GM12878 (cell line): ENCODE data around the gene VAT1. TPM values are rescaled to one million over a fixed set of nuclear protein-coding genes. Genes with fewer than 3 reads are reported as not detected.
A peak's percentile ranks its signal among the peaks of the same experiment; 100 is the strongest.

Source experiments
- ATAC-seq: fragments of 200-7000 bp; cut with Tn5 transposase; 3 replicates; pipeline ENCODE4 v1.9.1; 2020; ENCODE audit warnings: mild to moderate bottlenecking, moderate library complexity
- BruUV-seq: library from RNA; stranded (reverse); fragments of 400-500 nt; replicated peaks from 2 replicates; lab custom pipeline; 2021; lab: Mats Ljungman, UMichigan
- CTCF ChIA-PET: fragments of 300-600 bp; sonication (Branson Sonifier 250); formaldehyde crosslinking; extraction: SDS; loops from one replicate; lab custom pipeline; 2021; ENCODE audit warnings: inconsistent platforms; lab: Yijun Ruan, JAX
- POLR2A ChIA-PET: fragments of 350-600 bp; formaldehyde crosslinking; extraction: SDS; loops from one replicate; lab custom pipeline; 2021; ENCODE audit warnings: inconsistent platforms; lab: Charles Lee
- RAD21 ChIA-PET: fragments of 300-600 bp; sonication (Branson Sonifier 250); formaldehyde crosslinking; loops from one replicate; lab custom pipeline; 2023; ENCODE audit warnings: antibody characterized with exemption; ENCODE audit not compliant: unreplicated experiment; lab: Charles Lee
- SMC1A ChIA-PET: fragments of 300-600 bp; sonication (Branson Sonifier 250); formaldehyde crosslinking; loops from one replicate; lab custom pipeline; 2023; ENCODE audit not compliant: unreplicated experiment, uncharacterized antibody; lab: Charles Lee
- DNase-seq: peaks from one replicate; pipeline ENCODE4 v3.0.0-alpha.2; 2011; ENCODE audit warnings: low read depth, low spot score
- FAIRE-seq: peaks from 3 replicates; lab custom pipeline; 2011; peaks lifted over from hg19 to GRCh38; lab: Jason Lieb, UNC
- H2AFZ ChIP-seq: 2 replicates; pipeline ENCODE4 v1.6.0; 2011; ENCODE audit warnings: low read depth, low read length, control low read depth; ENCODE audit not compliant: control insufficient read depth
- H3K27ac ChIP-seq: 2 replicates; pipeline ENCODE4 v1.5.1; 2011; ENCODE audit warnings: control low read depth; ENCODE audit not compliant: control insufficient read depth, insufficient read depth
- H3K27me3 ChIP-seq, 2 experiments: replicated peaks in 1 of 2; 2 replicates each; pipeline versions ENCODE4 v1.6.0 to v1.6.1; 2011; ENCODE audit warnings: low read length in 1 of 2; ENCODE audit not compliant: control insufficient read depth in 2 of 2, insufficient read depth in 2 of 2
- H3K36me3 ChIP-seq, 2 experiments: 2 replicates each; pipeline ENCODE4 v1.5.1; 2011; ENCODE audit warnings: low read length in 1 of 2; ENCODE audit not compliant: control insufficient read depth in 2 of 2, insufficient read depth in 2 of 2
- H3K4me1 ChIP-seq: 2 replicates; pipeline ENCODE4 v1.6.1; 2011; ENCODE audit warnings: mild to moderate bottlenecking, low read length, moderate library complexity, mixed read lengths; ENCODE audit not compliant: control insufficient read depth, insufficient read depth
- H3K4me2 ChIP-seq: 2 replicates; pipeline ENCODE4 v1.6.0; 2011; ENCODE audit warnings: control low read depth; ENCODE audit not compliant: control insufficient read depth, insufficient read depth
- H3K4me3 ChIP-seq: fragments of 200-600 bp; sonication (generic); 2 replicates; pipeline ENCODE4 v1.5.1; 2016
- H3K79me2 ChIP-seq: 2 replicates; pipeline ENCODE4 v1.6.0; 2011; ENCODE audit warnings: low read length; ENCODE audit not compliant: control insufficient read depth, insufficient read depth
- H3K9ac ChIP-seq: 2 replicates; pipeline ENCODE4 v1.8.0; 2011; ENCODE audit warnings: low read length, control low read depth, mixed read lengths; ENCODE audit not compliant: control insufficient read depth, insufficient read depth
- H3K9me3 ChIP-seq: replicated peaks from 3 replicates; pipeline ENCODE4 v1.5.1; 2011; ENCODE audit warnings: mild to moderate bottlenecking, low read length; ENCODE audit not compliant: control insufficient read depth, insufficient read depth
- H4K20me1 ChIP-seq: 2 replicates; pipeline ENCODE4 v1.6.0; 2011; ENCODE audit not compliant: control insufficient read depth, insufficient read depth
- BHLHE40 ChIP-seq, 2 experiments: fragments of 450-650 bp in 1 of 2; IDR thresholded peaks; 2 replicates each; pipeline ENCODE4 v1.6.1; 2011 to 2017; ENCODE audit warnings: low read depth in 2 of 2, borderline replicate concordance in 1 of 2, improper control_type of control experiment in 1 of 2, low read length in 1 of 2, mild to moderate bottlenecking in 1 of 2
- ETV6 ChIP-seq, 2 experiments: fragments of 450-650 bp in 1 of 2; IDR thresholded peaks in 1 of 2; conservative IDR thresholded peaks in 1 of 2; 2 replicates each; pipeline ENCODE4 v1.6.1; 2014; ENCODE audit warnings: antibody characterized with exemption in 1 of 2, borderline replicate concordance in 1 of 2, low read depth in 1 of 2, mild to moderate bottlenecking in 1 of 2, moderate library complexity in 1 of 2
- LARP7 ChIP-seq: fragments of 450-650 bp; IDR thresholded peaks from 2 replicates; pipeline ENCODE4 v1.6.1; 2017; ENCODE audit warnings: mild to moderate bottlenecking
- PAX8 ChIP-seq: fragments of 450-650 bp; IDR thresholded peaks from 2 replicates; pipeline ENCODE4 v1.6.1; 2017; ENCODE audit warnings: mild to moderate bottlenecking, moderate library complexity
- POLR2AphosphoS5 ChIP-seq: IDR thresholded peaks from 2 replicates; pipeline ENCODE4 v1.6.1; 2011; ENCODE audit warnings: mild to moderate bottlenecking, low read length, inconsistent platforms
- RAD51 ChIP-seq: fragments of 450-650 bp; IDR thresholded peaks from 2 replicates; pipeline ENCODE4 v1.6.1; 2016; ENCODE audit warnings: moderate library complexity, mild to moderate bottlenecking, inconsistent platforms
- RUNX3 ChIP-seq: IDR thresholded peaks from 2 replicates; pipeline ENCODE4 v1.6.1; 2012; ENCODE audit warnings: low read length, inconsistent platforms
- SMC3 ChIP-seq: IDR thresholded peaks from 2 replicates; pipeline ENCODE4 v1.6.1; 2011; ENCODE audit warnings: low read length, improper control_type of control experiment, borderline replicate concordance
- SUZ12 ChIP-seq: fragments of 200-600 bp; sonication (generic); IDR thresholded peaks from one replicate; pipeline ENCODE4 v1.6.1; 2018; ENCODE audit warnings: antibody characterized with exemption, mild to moderate bottlenecking; ENCODE audit not compliant: unreplicated experiment
- TAF1 ChIP-seq: IDR thresholded peaks from 2 replicates; pipeline ENCODE4 v1.6.1; 2011; ENCODE audit warnings: mild to moderate bottlenecking, low read depth, low read length, borderline replicate concordance
- ZSCAN29 ChIP-seq: fragments of 450-650 bp; IDR thresholded peaks from 2 replicates; pipeline ENCODE4 v1.6.1; 2017; ENCODE audit warnings: mild to moderate bottlenecking, moderate library complexity
- ZZZ3 ChIP-seq: IDR thresholded peaks from 2 replicates; pipeline ENCODE4 v1.6.1; 2011; ENCODE audit warnings: low read depth; ENCODE audit not compliant: control insufficient read depth, insufficient read length
- WGBS: methylation state at CpG from one replicate; pipeline ENCODE4 v1.1.6; 2016; ENCODE audit warnings: low lambda C conversion rate; ENCODE audit not compliant: insufficient replicate concordance, insufficient coverage; ENCODE audit errors: missing lambda C conversion rate; 5-methylcytosine and 5-hydroxymethylcytosine counted together
- in situ Hi-C: fragments of 300-500 bp; cut with MboI; formaldehyde crosslinking; loops from 9 replicates; pipeline ENCODE4 v1.14.3; 2018; ENCODE audit warnings: mixed read lengths
- intact Hi-C: fragments of 100-400 bp; cut with micrococcal nuclease; formaldehyde crosslinking; loops from one replicate; pipeline ENCODE4 v1.14.2; 2022; ENCODE audit not compliant: unreplicated experiment
- polyA plus RNA-seq, 11 experiments: library from polyadenylated mRNA; depleted of rRNA in 4 of 11; unstranded in 6 of 11; stranded (reverse) in 5 of 11; fragments of >200 nt; fragmentation: Nextera tagmentation in 4 of 11; fragmentation: Illumina TruSeq in 1 of 11; extraction: Ambion mirVana in 4 of 11; extraction: Trizol in 1 of 11; gene quantifications; 1 replicate in 1 of 11; 2 replicates in 10 of 11; pipeline versions ENCODE4 v1.2.1 to v1.2.3, GENCODE V29; 2011 to 2016; ENCODE audit warnings: inconsistent platforms in 2 of 11, missing spikeins in 2 of 11, low read depth in 1 of 11
- total RNA-seq, 4 experiments: library from RNA; depleted of rRNA in 3 of 4; stranded (reverse); fragments of >200 nt in 3 of 4; fragmentation: Illumina TruSeq in 1 of 4; extraction: Trizol in 1 of 4; gene quantifications; 2 replicates each; pipeline versions ENCODE4 v1.2.1 to v1.2.3, GENCODE V29; 2013 to 2021
- TF ChIP-seq, protein P1 (sequence below): fragments of 450-650 bp; IDR thresholded peaks from 2 replicates; pipeline ENCODE4 v1.6.1; 2017; ENCODE audit warnings: borderline replicate concordance
- TF ChIP-seq, protein P2 (sequence below): fragments of 450-650 bp; IDR thresholded peaks from 2 replicates; pipeline ENCODE4 v1.6.1; 2016; ENCODE audit warnings: mild to moderate bottlenecking
- TF ChIP-seq, protein P3 (sequence below): fragments of 450-650 bp; IDR thresholded peaks from 2 replicates; pipeline ENCODE4 v1.6.1; 2018; ENCODE audit warnings: borderline replicate concordance, mild to moderate bottlenecking; ENCODE audit not compliant: partially characterized antibody
- TF ChIP-seq, protein P4 (sequence below): fragments of 450-650 bp; IDR thresholded peaks from 2 replicates; pipeline ENCODE4 v1.6.1; 2016; ENCODE audit warnings: mild to moderate bottlenecking

The VAT1 gene
- total and polyA plus RNA-seq, 10 of the 15 experiments (the other 5 are each of a cell fraction or from before 2014, with no cell fraction given), result 5.0 to 19.8 (median 8.2) TPM

DNA sequence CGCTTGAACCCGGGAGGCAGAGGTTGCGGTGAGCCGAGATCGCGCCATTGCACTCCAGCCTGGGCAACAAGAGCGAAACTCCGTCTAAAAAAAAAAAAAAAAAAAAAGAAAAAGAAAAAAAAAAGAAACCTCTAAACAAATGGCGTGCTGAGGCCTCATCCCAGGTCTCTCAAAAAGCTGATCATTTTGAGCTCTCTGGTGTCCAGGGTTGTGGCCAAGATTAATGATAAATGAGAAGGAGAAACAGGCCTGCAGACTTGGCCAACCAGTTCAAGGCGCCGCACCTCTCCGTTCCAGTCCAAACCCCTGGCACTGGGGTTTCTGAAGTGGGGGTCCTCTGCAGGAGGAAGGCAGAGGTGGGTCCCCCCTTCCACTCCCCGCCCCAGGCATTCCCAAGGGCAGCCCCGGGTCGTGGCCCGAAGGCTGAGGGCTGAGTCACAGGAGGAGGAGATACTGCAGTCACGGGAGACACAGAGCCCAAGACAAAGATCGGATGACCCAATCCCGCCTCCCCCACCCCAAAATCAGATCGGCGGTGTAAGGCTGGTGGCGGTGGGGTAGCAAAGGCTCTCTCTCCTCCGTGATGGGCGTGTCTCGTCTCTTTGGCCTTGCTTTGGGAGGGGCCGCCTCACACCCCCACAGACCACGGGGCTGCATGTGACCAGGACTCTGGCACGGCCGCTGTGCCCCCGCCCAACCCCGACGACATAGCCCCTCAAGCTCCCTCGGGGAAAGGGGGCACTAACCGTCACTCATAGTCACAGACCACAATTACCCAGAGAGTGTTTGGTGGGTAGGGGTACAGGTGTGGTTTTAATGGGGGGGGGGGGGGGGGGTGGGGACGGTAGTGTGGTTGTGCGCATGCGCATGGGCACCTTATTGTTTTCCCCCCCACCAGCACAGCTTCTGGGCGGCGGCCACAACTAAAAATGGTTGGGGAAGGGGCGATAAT, 1.1 kb downstream of the VAT1 start:
- H3K27me3 ChIP-seq, result no peaks in the 10 kb centered on the region
- peak overlapping the region; percentile 78 for H3K4me2 ChIP-seq
- ChIA-PET CTCF (no interaction called here), RAD21 (no interaction called here), SMC1A (no interaction called here), POLR2A (no interaction called here)
- peaks cover 10% of the 10 kb centered on the region; the same call in 1 of the 2 replicates for H3K4me1 ChIP-seq
- no peaks in the 10 kb centered on the region for H3K36me3 ChIP-seq
- peak overlapping the region; percentile 93 for H2AFZ ChIP-seq
- DNase-seq (no peak), FAIRE-seq (no peak), ATAC-seq (0 out of 3 replicates have a peak, but pooled peaks have one; percentile 2)
- H3K9me3 ChIP-seq, result no peaks in the 10 kb centered on the region
- H3K27ac ChIP-seq, result no peak overlapping the region
- H4K20me1 ChIP-seq, result no peaks in the 10 kb centered on the region
- intact Hi-C loops (loop anchor here (5.0 kb wide), 1 partner anchor 311 kb away; no protein-coding TSS in a partner anchor), in situ Hi-C loops (loop anchor here (10.0 kb wide), 1 partner anchor 194 kb away; the partner anchor contains the start of gene TMEM106A)
- H3K9ac ChIP-seq, result no peak overlapping the region
- H3K79me2 ChIP-seq, result no peaks in the 10 kb centered on the region
- BruUV-seq, result no TSS peak
- H3K4me3 ChIP-seq, result peak overlapping the region; percentile 88; the same call in 1 of the 2 replicates
- 37% methylated on average over 25 of the region's 40 CpGs for WGBS
- no peak for TF ChIP-seq TAF1
- no peak for TF ChIP-seq RUNX3
- TF ChIP-seq SMC3, result no peak
- TF ChIP-seq, protein P1, sequence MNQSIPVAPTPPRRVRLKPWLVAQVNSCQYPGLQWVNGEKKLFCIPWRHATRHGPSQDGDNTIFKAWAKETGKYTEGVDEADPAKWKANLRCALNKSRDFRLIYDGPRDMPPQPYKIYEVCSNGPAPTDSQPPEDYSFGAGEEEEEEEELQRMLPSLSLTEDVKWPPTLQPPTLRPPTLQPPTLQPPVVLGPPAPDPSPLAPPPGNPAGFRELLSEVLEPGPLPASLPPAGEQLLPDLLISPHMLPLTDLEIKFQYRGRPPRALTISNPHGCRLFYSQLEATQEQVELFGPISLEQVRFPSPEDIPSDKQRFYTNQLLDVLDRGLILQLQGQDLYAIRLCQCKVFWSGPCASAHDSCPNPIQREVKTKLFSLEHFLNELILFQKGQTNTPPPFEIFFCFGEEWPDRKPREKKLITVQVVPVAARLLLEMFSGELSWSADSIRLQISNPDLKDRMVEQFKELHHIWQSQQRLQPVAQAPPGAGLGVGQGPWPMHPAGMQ, result no peak
- TF ChIP-seq, protein P2, sequence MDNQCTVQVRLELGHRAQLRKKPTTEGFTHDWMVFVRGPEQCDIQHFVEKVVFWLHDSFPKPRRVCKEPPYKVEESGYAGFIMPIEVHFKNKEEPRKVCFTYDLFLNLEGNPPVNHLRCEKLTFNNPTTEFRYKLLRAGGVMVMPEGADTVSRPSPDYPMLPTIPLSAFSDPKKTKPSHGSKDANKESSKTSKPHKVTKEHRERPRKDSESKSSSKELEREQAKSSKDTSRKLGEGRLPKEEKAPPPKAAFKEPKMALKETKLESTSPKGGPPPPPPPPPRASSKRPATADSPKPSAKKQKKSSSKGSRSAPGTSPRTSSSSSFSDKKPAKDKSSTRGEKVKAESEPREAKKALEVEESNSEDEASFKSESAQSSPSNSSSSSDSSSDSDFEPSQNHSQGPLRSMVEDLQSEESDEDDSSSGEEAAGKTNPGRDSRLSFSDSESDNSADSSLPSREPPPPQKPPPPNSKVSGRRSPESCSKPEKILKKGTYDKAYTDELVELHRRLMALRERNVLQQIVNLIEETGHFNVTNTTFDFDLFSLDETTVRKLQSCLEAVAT, result peak; percentile 71; the same call in 1 of the 2 replicates
- no peak for TF ChIP-seq ETV6 (conservative IDR thresholded peaks at IDR 0.05 in 1 of 2, IDR thresholded peaks at IDR 0.05 in 1 of 2; ENCODE audit: borderline replicate concordance in 1 of 2, low read depth in 1 of 2)
- no peak for TF ChIP-seq POLR2AphosphoS5
- 0 out of 2 replicates have a peak, but pooled peaks have one; percentile 29 for TF ChIP-seq RAD51
- TF ChIP-seq LARP7, result no peak
- TF ChIP-seq ZSCAN29, result no peak
- peak in 1 of 2 experiments; percentile 59; a peak in 2 of 4 replicates for TF ChIP-seq BHLHE40 (IDR thresholded peaks at IDR 0.05; ENCODE audit: borderline replicate concordance in 1 of 2, low read depth in 2 of 2, low read length in 1 of 2)
- TF ChIP-seq PAX8, result no peak
- TF ChIP-seq, protein P3, sequence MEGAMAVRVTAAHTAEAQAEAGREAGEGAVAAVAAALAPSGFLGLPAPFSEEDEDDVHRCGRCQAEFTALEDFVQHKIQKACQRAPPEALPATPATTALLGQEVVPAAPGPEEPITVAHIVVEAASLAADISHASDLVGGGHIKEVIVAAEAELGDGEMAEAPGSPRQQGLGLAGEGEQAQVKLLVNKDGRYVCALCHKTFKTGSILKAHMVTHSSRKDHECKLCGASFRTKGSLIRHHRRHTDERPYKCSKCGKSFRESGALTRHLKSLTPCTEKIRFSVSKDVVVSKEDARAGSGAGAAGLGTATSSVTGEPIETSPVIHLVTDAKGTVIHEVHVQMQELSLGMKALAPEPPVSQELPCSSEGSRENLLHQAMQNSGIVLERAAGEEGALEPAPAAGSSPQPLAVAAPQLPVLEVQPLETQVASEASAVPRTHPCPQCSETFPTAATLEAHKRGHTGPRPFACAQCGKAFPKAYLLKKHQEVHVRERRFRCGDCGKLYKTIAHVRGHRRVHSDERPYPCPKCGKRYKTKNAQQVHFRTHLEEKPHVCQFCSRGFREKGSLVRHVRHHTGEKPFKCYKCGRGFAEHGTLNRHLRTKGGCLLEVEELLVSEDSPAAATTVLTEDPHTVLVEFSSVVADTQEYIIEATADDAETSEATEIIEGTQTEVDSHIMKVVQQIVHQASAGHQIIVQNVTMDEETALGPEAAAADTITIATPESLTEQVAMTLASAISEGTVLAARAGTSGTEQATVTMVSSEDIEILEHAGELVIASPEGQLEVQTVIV, result no peak
- no peak for TF ChIP-seq SUZ12
- TF ChIP-seq, protein P4, sequence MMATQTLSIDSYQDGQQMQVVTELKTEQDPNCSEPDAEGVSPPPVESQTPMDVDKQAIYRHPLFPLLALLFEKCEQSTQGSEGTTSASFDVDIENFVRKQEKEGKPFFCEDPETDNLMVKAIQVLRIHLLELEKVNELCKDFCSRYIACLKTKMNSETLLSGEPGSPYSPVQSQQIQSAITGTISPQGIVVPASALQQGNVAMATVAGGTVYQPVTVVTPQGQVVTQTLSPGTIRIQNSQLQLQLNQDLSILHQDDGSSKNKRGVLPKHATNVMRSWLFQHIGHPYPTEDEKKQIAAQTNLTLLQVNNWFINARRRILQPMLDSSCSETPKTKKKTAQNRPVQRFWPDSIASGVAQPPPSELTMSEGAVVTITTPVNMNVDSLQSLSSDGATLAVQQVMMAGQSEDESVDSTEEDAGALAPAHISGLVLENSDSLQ, result no peak
- TF ChIP-seq ZZZ3, result no peak
